Cardiac muscle cell (in vitro differentiated cells and primary cell): Measurements from ENCODE around the gene EXOC3. TPM values are rescaled to one million over a fixed set of nuclear protein-coding genes. Genes with fewer than 3 reads are reported as not detected.

Source experiments
- DNase-seq, 2 donors: peaks; one replicate each; pipeline versions ENCODE4 v3.0.0 to v3.0.0-alpha.2; 2010 to 2017; ENCODE audit warnings: low read depth in 1 of 2, low spot score in 1 of 2
- H3K27ac ChIP-seq: fragments of 200-600 bp; sonication (generic); 2 replicates; pipeline ENCODE4 v1.5.1; 2016
- H3K27me3 ChIP-seq: fragments of 200-600 bp; sonication (generic); 2 replicates; pipeline ENCODE4 v1.6.0; 2016; ENCODE audit warnings: control low read depth
- H3K36me3 ChIP-seq: fragments of 200-600 bp; sonication (generic); 2 replicates; pipeline ENCODE4 v1.5.1; 2016; ENCODE audit warnings: control low read depth
- H3K4me1 ChIP-seq: fragments of 200-600 bp; sonication (generic); 2 replicates; pipeline ENCODE4 v1.8.1; 2017; ENCODE audit warnings: low read depth, mild to moderate bottlenecking, mixed run types
- H3K4me3 ChIP-seq: fragments of 200-600 bp; sonication (generic); 2 replicates; pipeline ENCODE4 v1.5.1; 2016; ENCODE audit warnings: mild to moderate bottlenecking
- H3K9me3 ChIP-seq: fragments of 200-600 bp; sonication (generic); 2 replicates; pipeline ENCODE4 v1.5.1; 2017; ENCODE audit warnings: low read depth, mild to moderate bottlenecking, control low read depth
- CTCF ChIP-seq: IDR thresholded peaks from 2 replicates; pipeline ENCODE4 v1.5.1; 2012; ENCODE audit warnings: low read depth, mild to moderate bottlenecking, low read length
- polyA plus RNA-seq: library from polyadenylated mRNA; unstranded; fragments of >200 nt; fragmentation: Nextera tagmentation; extraction: Ambion mirVana; gene quantifications from 2 replicates; pipeline ENCODE4 v1.2.1, GENCODE V29; 2016
- total RNA-seq: library from RNA; depleted of rRNA; stranded (reverse); fragments of >200 nt; gene quantifications from 2 replicates; pipeline ENCODE4 v1.2.3, GENCODE V29; 2016

Gene EXOC3
- total and polyA plus RNA-seq, 2 experiments from 2014 or later, result 34.8 to 56.4 TPM

- Histone ChIP-seq H3K27ac (no peak overlapping the region), H3K4me1 (peaks cover 19% of the 10 kb centered on the region), H3K4me3 (peak overlapping the region; percentile 93), H3K9me3 (no peaks in the 10 kb centered on the region), H3K27me3 (no peaks in the 10 kb centered on the region), H3K36me3 (peaks cover 1% of the 10 kb centered on the region)
- TF ChIP-seq CTCF, result no peak
- DNase-seq, result no peak
Observed at GRCh38 chr5:441996-442334, 1.0 kb upstream of the EXOC3 start.

- Histone ChIP-seq H3K27me3 (no peaks in the 10 kb centered on the region), H3K4me1 (peaks cover 7% of the 10 kb centered on the region), H3K27ac (no peak overlapping the region), H3K9me3 (no peaks in the 10 kb centered on the region), H3K36me3 (peaks cover 15% of the 10 kb centered on the region), H3K4me3 (peak overlapping the region; percentile 93)
- peak in 1 of 2 donors; percentile 2 for DNase-seq
- no peak for TF ChIP-seq CTCF
Observed at GRCh38 chr5:443239-444151, 519 bp downstream of the EXOC3 start.

- H3K27ac ChIP-seq, result no peak overlapping the region
Observed at GRCh38 chr5:444226-444625, 1.2 kb downstream of the EXOC3 start.

GRCh38 chr5:445591-445990 is 2.6 kb downstream of the EXOC3 start:
- no peaks in the 10 kb centered on the region for H3K27me3 ChIP-seq
- TF ChIP-seq CTCF, result no peak
- H3K4me1 ChIP-seq, result peaks cover 7% of the 10 kb centered on the region
- H3K27ac ChIP-seq, result no peak overlapping the region
- no peaks in the 10 kb centered on the region for H3K9me3 ChIP-seq
- no peak overlapping the region for H3K4me3 ChIP-seq
- H3K36me3 ChIP-seq, result peaks cover 31% of the 10 kb centered on the region
- DNase-seq, result no peak

More at GRCh38 chr5:444226-444625, 1.2 kb downstream of the EXOC3 start:
- peaks cover 22% of the 10 kb centered on the region for H3K36me3 ChIP-seq
- H3K9me3 ChIP-seq, result no peaks in the 10 kb centered on the region
- no peak for DNase-seq
- H3K27me3 ChIP-seq, result no peaks in the 10 kb centered on the region
- H3K4me3 ChIP-seq, result peak overlapping the region; percentile 93
- H3K4me1 ChIP-seq, result peaks cover 7% of the 10 kb centered on the region
- TF ChIP-seq CTCF, result no peak

- H3K9me3 ChIP-seq, result no peaks in the 10 kb centered on the region
- no peak for TF ChIP-seq CTCF
- no peaks in the 10 kb centered on the region for H3K27me3 ChIP-seq
- H3K4me1 ChIP-seq, result peaks cover 7% of the 10 kb centered on the region
- H3K36me3 ChIP-seq, result peaks cover 31% of the 10 kb centered on the region
- H3K27ac ChIP-seq, result no peak overlapping the region
- DNase-seq, result no peak
- H3K4me3 ChIP-seq, result no peak overlapping the region
Observed at GRCh38 chr5:446066-446882, 3.3 kb downstream of the EXOC3 start.
